GM10266 (cell line): ENCODE measurements around the gene HRH3.

Experiments used
- DNase-seq: peaks from one replicate; pipeline ENCODE4 v3.0.0; 2012; ENCODE audit errors: extremely low spot score
- TF ChIP-seq, protein P1 (sequence below): IDR thresholded peaks from 2 replicates; pipeline ENCODE4 v1.5.1; 2012; ENCODE audit warnings: mild to moderate bottlenecking, low read depth; ENCODE audit not compliant: control insufficient read depth, insufficient read depth; ENCODE audit errors: missing control alignments

HRH3 gene

DNA sequence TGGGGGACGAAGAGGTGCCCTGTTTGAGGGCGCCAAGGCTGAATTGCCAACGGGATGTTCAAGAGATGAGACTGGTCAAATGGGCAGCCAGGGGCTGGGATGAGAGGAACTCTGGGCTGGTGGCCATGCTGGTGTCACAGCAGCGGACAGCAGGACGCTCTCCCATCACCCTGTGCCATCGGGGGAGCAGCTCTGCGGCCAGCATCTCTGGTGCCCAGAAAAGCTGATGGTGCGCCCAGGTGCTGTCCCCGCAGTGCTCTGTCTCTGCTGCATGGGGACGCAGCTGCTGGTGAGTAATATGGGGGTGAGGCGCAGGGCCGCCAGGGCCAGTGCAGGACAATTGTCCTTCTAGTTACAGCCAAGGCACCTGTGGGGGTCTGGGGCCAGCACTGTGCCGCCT lies 4.9 kb upstream of the HRH3 start:
- TF ChIP-seq, protein P1, sequence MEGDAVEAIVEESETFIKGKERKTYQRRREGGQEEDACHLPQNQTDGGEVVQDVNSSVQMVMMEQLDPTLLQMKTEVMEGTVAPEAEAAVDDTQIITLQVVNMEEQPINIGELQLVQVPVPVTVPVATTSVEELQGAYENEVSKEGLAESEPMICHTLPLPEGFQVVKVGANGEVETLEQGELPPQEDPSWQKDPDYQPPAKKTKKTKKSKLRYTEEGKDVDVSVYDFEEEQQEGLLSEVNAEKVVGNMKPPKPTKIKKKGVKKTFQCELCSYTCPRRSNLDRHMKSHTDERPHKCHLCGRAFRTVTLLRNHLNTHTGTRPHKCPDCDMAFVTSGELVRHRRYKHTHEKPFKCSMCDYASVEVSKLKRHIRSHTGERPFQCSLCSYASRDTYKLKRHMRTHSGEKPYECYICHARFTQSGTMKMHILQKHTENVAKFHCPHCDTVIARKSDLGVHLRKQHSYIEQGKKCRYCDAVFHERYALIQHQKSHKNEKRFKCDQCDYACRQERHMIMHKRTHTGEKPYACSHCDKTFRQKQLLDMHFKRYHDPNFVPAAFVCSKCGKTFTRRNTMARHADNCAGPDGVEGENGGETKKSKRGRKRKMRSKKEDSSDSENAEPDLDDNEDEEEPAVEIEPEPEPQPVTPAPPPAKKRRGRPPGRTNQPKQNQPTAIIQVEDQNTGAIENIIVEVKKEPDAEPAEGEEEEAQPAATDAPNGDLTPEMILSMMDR: no peak

DNA sequence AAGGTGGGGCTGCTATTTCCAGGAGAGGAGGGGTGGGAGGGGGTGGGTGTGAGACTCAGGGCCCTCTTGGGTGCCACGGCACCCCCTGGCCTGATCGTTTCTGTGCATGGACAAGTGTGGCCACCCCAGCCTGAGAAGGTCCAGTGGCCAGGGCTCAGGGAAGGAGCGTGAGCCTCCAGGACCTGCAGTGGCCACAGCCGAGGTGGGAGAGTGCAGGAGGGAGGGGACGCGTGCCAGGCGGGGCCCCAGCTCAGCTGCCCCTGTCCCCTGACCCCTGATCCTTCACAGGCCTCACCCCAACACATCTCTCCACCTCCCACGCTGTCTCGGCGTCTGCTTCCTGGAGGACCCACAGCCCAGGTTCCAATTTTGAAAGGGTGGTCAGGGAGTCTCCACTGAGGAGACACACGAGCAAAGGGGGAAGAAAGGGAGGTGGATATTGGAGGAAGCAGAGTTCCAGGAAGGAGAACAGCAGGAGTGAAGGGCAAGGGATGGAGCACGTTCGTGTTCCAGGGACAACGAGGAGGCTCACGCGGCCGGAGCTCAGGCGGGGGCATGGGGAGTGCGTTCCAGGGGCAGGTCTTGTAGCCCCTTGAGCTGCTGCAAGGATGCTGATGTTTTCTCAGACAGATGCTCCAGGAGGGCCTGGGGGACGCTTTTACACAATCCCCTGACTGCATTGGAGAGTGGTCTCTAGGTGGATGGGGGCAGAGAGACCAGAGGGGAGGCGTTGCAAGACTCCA lies 4.2 kb upstream of the HRH3 start:
- no peak for DNase-seq
- TF ChIP-seq, protein P1: no peak

More for the DNA sequence above, 4.9 kb upstream of the HRH3 start:
- no peak for DNase-seq

DNA sequence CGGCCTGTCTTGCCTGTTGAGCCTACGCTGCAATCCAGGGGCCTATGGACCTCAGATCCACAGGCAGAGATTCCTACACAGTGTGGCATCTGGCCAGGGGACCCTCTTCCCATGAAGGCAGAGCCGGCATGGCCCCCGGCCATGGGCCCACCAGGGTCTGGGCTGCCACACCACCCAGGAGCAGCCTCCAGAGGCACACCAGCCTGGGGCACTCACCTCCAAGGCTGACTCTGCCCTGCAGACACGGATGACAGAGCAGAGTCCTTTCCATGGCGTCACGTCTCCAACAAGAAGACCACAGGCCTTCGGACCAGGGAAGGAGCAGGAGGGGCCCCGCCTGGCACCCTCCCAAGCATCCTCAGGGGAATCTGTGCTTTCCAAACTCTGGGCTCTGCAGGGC lies 3.5 kb upstream of the HRH3 start:
- no peak for DNase-seq
- TF ChIP-seq, protein P1: no peak

DNA sequence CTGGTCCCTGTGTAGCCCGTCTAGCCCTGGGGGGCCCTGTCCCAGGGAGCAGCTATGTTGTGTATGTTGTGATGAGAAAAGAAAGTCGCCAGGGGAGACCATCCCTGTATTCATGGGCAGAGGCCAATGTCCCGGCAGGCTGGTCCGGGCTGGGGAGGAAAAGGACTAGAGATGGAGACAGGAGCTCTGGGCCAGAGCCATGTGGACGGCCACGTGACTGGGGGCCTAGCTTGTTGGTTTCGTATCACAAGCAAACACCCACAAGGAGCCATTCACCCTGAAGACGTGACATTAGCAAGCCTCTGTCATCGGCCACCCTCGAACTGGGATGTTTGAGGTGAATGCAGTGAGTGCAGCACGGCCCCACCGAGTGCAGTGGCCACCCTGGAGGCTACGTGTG lies 2.9 kb upstream of the HRH3 start:
- TF ChIP-seq, protein P1: no peak

DNA sequence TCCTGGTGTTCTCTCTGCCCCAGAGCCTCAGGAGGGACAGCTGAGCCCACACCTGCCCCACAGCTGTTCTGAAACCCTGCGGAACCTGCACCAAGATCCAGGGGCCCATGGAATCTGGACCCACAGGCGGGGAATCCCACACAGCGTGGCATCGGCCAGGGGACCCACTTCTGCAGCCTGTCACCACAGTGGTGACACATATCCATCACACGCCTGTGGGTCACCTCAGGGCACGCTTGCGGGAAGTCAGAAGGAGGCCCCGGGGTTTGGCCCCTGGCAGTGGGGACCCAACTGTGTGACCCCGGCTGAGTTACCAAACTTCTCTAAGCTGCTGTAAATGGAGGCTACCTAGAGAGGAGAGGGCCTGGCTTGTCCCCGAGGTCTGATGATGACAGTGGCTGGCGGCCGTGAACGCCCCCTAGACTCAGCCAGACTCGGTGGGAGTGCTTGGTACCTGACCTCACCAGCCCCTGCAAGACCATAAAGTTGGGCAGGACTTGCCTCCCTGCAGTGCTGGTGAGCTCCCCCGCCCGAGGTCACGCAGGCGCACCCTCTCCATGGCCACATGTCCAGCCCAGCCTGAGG lies 2.3 kb upstream of the HRH3 start:
- DNase-seq: no peak
- TF ChIP-seq, protein P1: no peak

More for the DNA sequence above, 2.9 kb upstream of the HRH3 start:
- DNase-seq: no peak

DNA sequence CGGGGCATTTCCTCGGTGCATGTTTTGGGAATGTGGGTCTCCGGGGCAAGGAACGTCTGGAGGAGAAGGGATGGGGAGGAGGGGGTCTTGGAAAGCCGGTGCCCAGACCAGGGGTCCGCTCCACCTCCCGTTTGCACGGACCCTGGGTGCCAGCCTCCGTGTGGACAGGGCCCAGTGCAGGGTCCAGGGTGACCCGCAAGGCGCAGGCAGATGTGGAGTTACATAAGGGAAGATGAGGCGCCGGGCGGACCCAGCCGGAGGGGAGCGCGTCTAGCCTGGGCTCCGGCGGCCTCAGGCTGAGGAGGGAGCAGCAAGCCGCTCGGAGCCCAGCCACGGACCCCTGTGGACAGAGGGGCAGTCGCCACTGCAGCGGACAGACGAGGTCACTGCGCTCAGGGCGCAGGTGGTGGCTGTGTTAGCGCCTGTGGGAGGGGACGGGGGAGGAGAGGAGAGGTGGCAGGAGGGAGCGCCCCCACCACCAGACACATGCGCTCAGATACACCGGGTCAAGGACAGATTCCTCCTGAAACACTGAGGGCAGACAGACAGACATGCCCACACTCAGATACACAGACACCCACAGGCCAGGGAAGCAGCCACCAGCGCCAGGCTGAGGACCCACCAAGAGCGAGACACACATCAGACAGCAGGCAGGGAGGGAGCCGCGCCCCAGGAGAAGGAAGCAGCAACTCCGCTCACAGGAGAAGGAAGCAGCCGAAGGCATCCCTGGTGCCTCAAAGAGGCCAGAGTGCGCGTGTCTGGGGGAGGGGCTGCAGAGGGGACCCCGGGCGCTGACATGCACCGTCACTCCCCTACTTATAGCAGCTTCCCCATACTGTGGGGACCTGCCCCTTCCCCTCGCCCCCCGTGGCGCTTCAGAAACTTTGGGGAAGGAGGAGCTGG lies 839 bp upstream of the HRH3 start:
- no peak for DNase-seq
- TF ChIP-seq, protein P1: no peak
